Mesenchymal stem cell (in vitro differentiated cells and primary cell): ENCODE data around the gene ZDHHC24.

Experiments
- DNase-seq: peaks from one replicate; pipeline ENCODE4 v3.0.0-alpha.2; 2013
- H2AFZ ChIP-seq: one replicate; pipeline ENCODE4 v1.6.1; 2013; ENCODE audit warnings: low read depth, mild to moderate bottlenecking, control low read depth, inconsistent platforms, low read length, moderate library complexity
- H2AK5ac ChIP-seq: 2 replicates; pipeline ENCODE4 v1.6.1; 2013; ENCODE audit warnings: low read length, moderate library complexity, mild to moderate bottlenecking, inconsistent platforms; ENCODE audit not compliant: severe bottlenecking
- H2BK120ac ChIP-seq: one replicate; pipeline ENCODE4 v1.6.1; 2013; ENCODE audit warnings: low read depth, mild to moderate bottlenecking, inconsistent platforms, low read length, moderate library complexity
- H2BK12ac ChIP-seq, 2 experiments: one replicate each; pipeline ENCODE4 v1.6.1; 2013; ENCODE audit warnings: inconsistent platforms in 2 of 2, low read length in 2 of 2, mild to moderate bottlenecking in 2 of 2, moderate library complexity in 2 of 2, control low read depth in 1 of 2
- H2BK15ac ChIP-seq: one replicate; pipeline ENCODE4 v1.6.1; 2013; ENCODE audit warnings: mild to moderate bottlenecking, low read depth, inconsistent platforms; ENCODE audit not compliant: poor library complexity, severe bottlenecking
- H2BK5ac ChIP-seq: 2 replicates; pipeline ENCODE4 v1.6.1; 2013; ENCODE audit warnings: low read depth, mild to moderate bottlenecking, low read length, control low read depth, inconsistent platforms; ENCODE audit not compliant: poor library complexity, severe bottlenecking
- H3K14ac ChIP-seq, 2 experiments: one replicate each; pipeline ENCODE4 v1.6.1; 2013; ENCODE audit warnings: inconsistent platforms in 2 of 2, low read length in 2 of 2, control low read depth in 1 of 2, mild to moderate bottlenecking in 1 of 2, moderate library complexity in 1 of 2
- H3K18ac ChIP-seq, 2 experiments: one replicate each; pipeline ENCODE4 v1.6.1; 2013; ENCODE audit warnings: inconsistent platforms in 2 of 2, low read length in 2 of 2, control low read depth in 1 of 2, low read depth in 1 of 2, mild to moderate bottlenecking in 1 of 2
- H3K23ac ChIP-seq, 2 experiments: one replicate each; pipeline ENCODE4 v1.6.1; 2013; ENCODE audit warnings: inconsistent platforms in 2 of 2, low read length in 2 of 2, mild to moderate bottlenecking in 2 of 2, moderate library complexity in 2 of 2, control low read depth in 1 of 2
- H3K27ac ChIP-seq: 2 replicates; pipeline ENCODE4 v1.5.1; 2013; ENCODE audit warnings: mild to moderate bottlenecking, moderate library complexity, low read length, control low read depth, inconsistent platforms; ENCODE audit not compliant: poor library complexity, severe bottlenecking
- H3K27me3 ChIP-seq, 2 experiments: 2 replicates each; pipeline versions ENCODE4 v1.6.1 to v1.7.0; 2013; ENCODE audit warnings: low read length in 2 of 2, mild to moderate bottlenecking in 2 of 2, moderate library complexity in 2 of 2, control low read depth in 1 of 2, inconsistent platforms in 1 of 2; ENCODE audit not compliant: control insufficient read depth in 1 of 2, insufficient read depth in 1 of 2
- H3K36me3 ChIP-seq, 2 experiments: 2 replicates each; pipeline versions ENCODE4 v1.6.1 to v1.7.0; 2013; ENCODE audit warnings: low read length in 2 of 2, control low read depth in 1 of 2, inconsistent platforms in 1 of 2, low read depth in 1 of 2, mild to moderate bottlenecking in 1 of 2; ENCODE audit not compliant: insufficient read depth in 2 of 2, control insufficient read depth in 1 of 2
- H3K4ac ChIP-seq, 2 experiments: one replicate each; pipeline ENCODE4 v1.6.1; 2013; ENCODE audit warnings: inconsistent platforms in 2 of 2, low read length in 2 of 2, mild to moderate bottlenecking in 2 of 2, moderate library complexity in 2 of 2, control low read depth in 1 of 2, low read depth in 1 of 2
- H3K4me1 ChIP-seq: 2 replicates; pipeline ENCODE4 v1.6.1; 2013; ENCODE audit warnings: low read depth, low read length, control low read depth; ENCODE audit not compliant: control insufficient read depth, insufficient read depth
- H3K4me2 ChIP-seq: 2 replicates; pipeline ENCODE4 v1.6.1; 2013; ENCODE audit warnings: low read length, mild to moderate bottlenecking, inconsistent platforms; ENCODE audit not compliant: poor library complexity, severe bottlenecking
- H3K4me3 ChIP-seq, 2 experiments: 2 replicates each; pipeline versions ENCODE4 v1.5.1 to v1.7.0; 2013; ENCODE audit warnings: low read length in 2 of 2, mild to moderate bottlenecking in 2 of 2, control low read depth in 1 of 2, low read depth in 1 of 2; ENCODE audit not compliant: insufficient read depth in 1 of 2
- H3K79me1 ChIP-seq: replicated peaks from 2 replicates; pipeline ENCODE4 v1.6.1; 2013; ENCODE audit warnings: mild to moderate bottlenecking, control low read depth, low read length, inconsistent platforms; ENCODE audit not compliant: poor library complexity, severe bottlenecking
- H3K9ac ChIP-seq: 2 replicates; pipeline ENCODE4 v1.7.0; 2013; ENCODE audit warnings: mild to moderate bottlenecking, low read length, moderate library complexity
- H3K9me3 ChIP-seq: 2 replicates; pipeline ENCODE4 v1.7.0; 2013; ENCODE audit warnings: mild to moderate bottlenecking, low read length; ENCODE audit not compliant: control insufficient read depth
- H4K8ac ChIP-seq: one replicate; pipeline ENCODE4 v1.6.1; 2013; ENCODE audit warnings: inconsistent platforms, mild to moderate bottlenecking, low read length, moderate library complexity
- H4K91ac ChIP-seq: one replicate; pipeline ENCODE4 v1.6.1; 2013; ENCODE audit warnings: mild to moderate bottlenecking, low read length, inconsistent platforms
- WGBS: methylation state at CpG from one replicate; pipeline ENCODE4 v1.1.7; 2013; ENCODE audit warnings: mixed read lengths; 5-methylcytosine and 5-hydroxymethylcytosine counted together

Gene ZDHHC24

DNA sequence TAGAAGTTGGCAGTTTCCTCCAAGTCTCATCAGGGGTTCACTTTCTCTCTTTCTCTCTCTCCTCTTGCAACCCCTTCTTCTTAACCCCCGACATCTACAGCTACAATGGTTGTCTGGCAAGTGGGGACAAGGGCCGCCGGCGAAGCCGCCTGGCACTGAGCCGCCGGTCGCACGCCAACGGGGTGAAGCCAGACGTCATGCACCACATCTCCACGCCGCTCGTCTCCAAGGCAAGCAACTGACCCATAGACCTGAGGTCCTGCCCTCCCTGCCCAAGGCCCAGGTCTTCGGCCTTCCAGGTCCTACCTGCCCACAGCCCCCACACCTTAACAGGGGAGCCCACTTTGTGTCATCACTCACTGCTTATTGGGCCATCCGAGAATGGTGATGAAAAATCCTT lies 74.7 kb downstream of the ZDHHC24 start:
- H4K8ac ChIP-seq, result no peak overlapping the region
- no peak overlapping the region for H4K91ac ChIP-seq
- H3K27me3 ChIP-seq, result no peaks in the 10 kb centered on the region
- no peak overlapping the region for H3K23ac ChIP-seq
- H2AFZ ChIP-seq, result no peak overlapping the region
- H2BK5ac ChIP-seq, result no peak overlapping the region
- H3K14ac ChIP-seq, result no peak overlapping the region
- H2BK12ac ChIP-seq, result no peak overlapping the region
- H3K36me3 ChIP-seq, result peaks cover 33 to 47% of the 10 kb centered on the region in 2 experiments
- no peak overlapping the region for H2AK5ac ChIP-seq
- no peak overlapping the region for H2BK120ac ChIP-seq
- H3K79me1 ChIP-seq, result peaks cover 13% of the 10 kb centered on the region
- no peak overlapping the region for H3K4ac ChIP-seq
- H2BK15ac ChIP-seq, result no peak overlapping the region
- H3K9me3 ChIP-seq, result no peaks in the 10 kb centered on the region
- no peak overlapping the region for H3K27ac ChIP-seq
- no peak overlapping the region for H3K18ac ChIP-seq
- WGBS, result 96% methylated on average over 16 of the region's 16 CpGs
- H3K4me3 ChIP-seq, result no peak overlapping the region
- no peak for DNase-seq
- H3K4me2 ChIP-seq, result no peak overlapping the region
- H3K9ac ChIP-seq, result no peak overlapping the region
- H3K4me1 ChIP-seq, result peaks cover 9% of the 10 kb centered on the region
